Activated CD4-positive, alpha-beta T cell treated with anti-CD3 and anti-CD28 coated beads for 24 hours (primary cell): ENCODE measurements around the gene ZNF669.

Experiments used
- DNase-seq, 2 donors: peaks; one replicate each; pipeline ENCODE4 v3.0.0-alpha.2; 2020; ENCODE audit warnings: low read depth in 2 of 2

The ZNF669 gene

DNA sequence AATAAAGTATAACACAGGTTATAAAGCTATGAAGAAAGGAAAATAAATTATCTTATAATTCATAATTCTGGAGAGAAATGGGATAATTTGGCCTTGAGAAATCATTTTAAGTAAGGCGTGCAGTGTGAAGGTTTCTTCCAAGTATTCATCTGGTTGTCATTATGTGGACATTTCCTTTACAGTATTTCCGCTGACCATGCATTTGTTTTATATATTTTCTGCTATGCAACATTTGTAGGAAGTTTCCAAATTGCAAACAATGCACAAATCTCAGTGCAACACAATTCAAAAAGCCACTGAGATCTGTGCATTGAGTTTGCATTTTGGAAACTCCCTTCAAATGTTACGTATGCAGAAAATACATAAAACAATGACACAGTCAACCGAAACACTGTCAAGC is 43.4 kb downstream of the ZNF669 start:
- DNase-seq = no peak

DNA sequence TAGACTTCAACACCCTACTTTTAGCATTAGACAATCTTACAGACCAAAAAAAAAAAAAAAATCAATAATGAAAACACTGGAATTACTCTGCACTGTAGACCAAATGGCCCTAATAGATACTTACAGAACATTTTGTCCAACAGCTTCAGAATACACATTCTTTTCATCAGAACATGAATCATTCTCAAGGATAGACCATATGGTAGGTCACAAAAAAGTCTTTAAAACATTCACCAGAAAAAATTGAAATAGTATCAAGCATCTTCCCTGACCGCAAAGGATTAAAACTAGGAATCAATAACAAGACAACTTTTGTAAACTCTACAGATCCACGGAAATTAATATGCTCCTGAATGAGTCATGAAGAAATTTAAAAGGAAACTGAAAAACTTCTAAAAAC is 48.1 kb downstream of the ZNF669 start:
- DNase-seq = no peak

DNA sequence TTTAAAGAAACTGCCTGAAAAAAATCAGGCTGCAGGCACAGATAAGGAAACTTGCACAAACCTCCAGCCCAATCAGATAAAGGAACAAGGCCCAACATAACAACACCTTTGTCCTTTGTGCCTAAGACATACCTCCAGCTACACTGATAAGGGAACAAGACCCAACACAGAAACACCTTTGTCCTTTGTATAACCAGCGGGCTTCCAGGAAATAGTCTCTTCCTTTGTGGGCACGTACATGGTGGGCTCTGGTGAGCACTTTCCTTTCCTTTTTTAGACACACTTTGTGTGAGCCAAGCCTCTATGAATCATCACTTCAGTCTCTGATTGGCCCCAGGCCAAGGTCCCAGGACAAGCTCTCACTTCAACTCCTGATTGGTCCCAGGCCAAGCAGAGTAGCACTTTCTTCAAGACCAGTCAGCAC is 49.2 kb downstream of the ZNF669 start:
- no peak for DNase-seq
